HepG2 (cell line): ENCODE results near the gene FETUB. TPM values are rescaled to one million over a fixed set of nuclear protein-coding genes. Genes with fewer than 3 reads are reported as not detected.
A peak's percentile ranks its signal among the peaks of the same experiment; 100 is the strongest.

Source experiments
- BCL3 ChIP-seq: sonication (generic); formaldehyde crosslinking; IDR thresholded peaks from 2 replicates; pipeline ENCODE4 v1.5.1; 2020; ENCODE audit warnings: mild to moderate bottlenecking, missing genetic modification reagents, moderate library complexity
- FIP1L1 ChIP-seq: fragments of 200-400 bp; formaldehyde crosslinking; IDR thresholded peaks from 2 replicates; pipeline ENCODE4 v1.6.1; 2018; ENCODE audit warnings: low read depth, mild to moderate bottlenecking, low read length, moderate library complexity, borderline replicate concordance; ENCODE audit not compliant: insufficient read depth
- HOXA9 ChIP-seq: sonication (generic); formaldehyde crosslinking; IDR thresholded peaks from 2 replicates; pipeline ENCODE4 v1.8.1; 2022; ENCODE audit warnings: missing genetic modification reagents, mild to moderate bottlenecking, moderate library complexity, borderline replicate concordance
- ISX ChIP-seq: sonication (generic); formaldehyde crosslinking; conservative IDR thresholded peaks from 2 replicates; pipeline ENCODE4 v1.5.0; 2020; ENCODE audit warnings: missing genetic modification reagents
- MLXIP ChIP-seq: sonication (generic); formaldehyde crosslinking; IDR thresholded peaks from 2 replicates; pipeline ENCODE4 v1.9.0; 2021; ENCODE audit warnings: missing genetic modification reagents, borderline replicate concordance
- RBAK ChIP-seq: sonication (generic); formaldehyde crosslinking; IDR thresholded peaks from 2 replicates; pipeline ENCODE4 v1.5.1; 2020; ENCODE audit warnings: mild to moderate bottlenecking, missing genetic modification reagents
- RERE ChIP-seq: IDR thresholded peaks from 2 replicates; pipeline ENCODE4 v1.6.1; 2016; ENCODE audit warnings: low read depth, missing genetic modification reagents, missing compliant biosample characterization
- TARDBP ChIP-seq: sonication (generic); formaldehyde crosslinking; IDR thresholded peaks from 2 replicates; pipeline ENCODE4 v1.8.0; 2022; ENCODE audit warnings: mild to moderate bottlenecking, missing genetic modification reagents
- TSC22D2 ChIP-seq: sonication (generic); formaldehyde crosslinking; IDR thresholded peaks from 2 replicates; pipeline ENCODE4 v1.5.1; 2020; ENCODE audit warnings: missing genetic modification reagents, mild to moderate bottlenecking, borderline replicate concordance
- YY1 ChIP-seq: IDR thresholded peaks from 2 replicates; pipeline ENCODE4 v1.6.1; 2011; ENCODE audit warnings: low read length, low read depth, moderate library complexity, mild to moderate bottlenecking; ENCODE audit not compliant: insufficient read depth, insufficient replicate concordance
- ZBTB3 ChIP-seq: sonication (generic); formaldehyde crosslinking; IDR thresholded peaks from 2 replicates; pipeline ENCODE4 v1.4.0; 2020; ENCODE audit warnings: low read depth, mild to moderate bottlenecking, moderate library complexity, missing genetic modification reagents, borderline replicate concordance
- ZMYM3 ChIP-seq: sonication (generic); formaldehyde crosslinking; IDR thresholded peaks from 2 replicates; pipeline ENCODE4 v1.5.1; 2020; ENCODE audit warnings: mild to moderate bottlenecking, missing genetic modification reagents
- ZNF18 ChIP-seq: sonication (generic); formaldehyde crosslinking; IDR thresholded peaks from 2 replicates; pipeline ENCODE4 v1.8.0; 2022; ENCODE audit warnings: mild to moderate bottlenecking, missing genetic modification reagents; ENCODE audit not compliant: insufficient replicate concordance
- ZNF225 ChIP-seq: sonication (generic); formaldehyde crosslinking; IDR thresholded peaks from 2 replicates; pipeline ENCODE4 v1.4.0; 2020; ENCODE audit warnings: mild to moderate bottlenecking, missing genetic modification reagents
- ZNF552 ChIP-seq: sonication (generic); formaldehyde crosslinking; IDR thresholded peaks from 2 replicates; pipeline ENCODE4 v1.9.0; 2022; ENCODE audit warnings: missing genetic modification reagents, mild to moderate bottlenecking, borderline replicate concordance
- ZNF781 ChIP-seq: sonication (generic); formaldehyde crosslinking; IDR thresholded peaks from 2 replicates; pipeline ENCODE4 v1.5.1; 2020; ENCODE audit warnings: borderline replicate concordance, mild to moderate bottlenecking, missing genetic modification reagents; ENCODE audit errors: not compliant biosample characterization
- polyA plus RNA-seq, 8 experiments: library from polyadenylated mRNA; depleted of rRNA in 3 of 8; stranded (reverse) in 7 of 8; unstranded in 1 of 8; fragments of >200 nt; fragmentation: Illumina TruSeq in 4 of 8; extraction: Trizol in 4 of 8; gene quantifications; 2 replicates each; pipeline versions ENCODE4 v1.2.1 to v1.2.3, GENCODE V29; 2011 to 2016; ENCODE audit warnings: low read depth in 4 of 8, missing spikeins in 1 of 8, mixed read lengths in 1 of 8; ENCODE audit not compliant: insufficient read depth in 1 of 8
- total RNA-seq, 5 experiments: library from RNA; depleted of rRNA; stranded (reverse); fragments of >200 nt; fragmentation: Illumina TruSeq; extraction: Trizol; gene quantifications; 2 replicates each; pipeline ENCODE4 v1.2.3, GENCODE V29; 2016; ENCODE audit warnings: low read depth in 1 of 5

The FETUB gene
- total and polyA plus RNA-seq, 2 of the 13 experiments (the other 11 are each of a cell fraction or from before 2014, with no cell fraction given): 2.1 to 4.4 TPM

- TF ChIP-seq ZNF552 (CRISPR knock-in tag): no peak
- peak; percentile 14 for TF ChIP-seq ZNF18 (CRISPR knock-in tag)
- no peak for TF ChIP-seq RERE (CRISPR knock-in tag)
- TF ChIP-seq BCL3: no peak
- TF ChIP-seq HOXA9 (CRISPR knock-in tag): no peak
- no peak for TF ChIP-seq ZNF225 (CRISPR knock-in tag)
- TF ChIP-seq FIP1L1: no peak
- no peak for TF ChIP-seq ISX (CRISPR knock-in tag)
- no peak for TF ChIP-seq RBAK
- no peak for TF ChIP-seq ZBTB3
- peak; percentile 14 for TF ChIP-seq YY1
- TF ChIP-seq TSC22D2: no peak
- no peak for TF ChIP-seq ZNF781 (CRISPR knock-in tag)
- TF ChIP-seq MLXIP (CRISPR knock-in tag): no peak
- no peak for TF ChIP-seq ZMYM3
- 0 out of 2 replicates have a peak, but pooled peaks have one; percentile 17 for TF ChIP-seq TARDBP (CRISPR knock-in tag)
Observed at GRCh38 chr3:186617036-186617946, 22.9 kb upstream of the FETUB start (continued).
